GM21576 (cell line): ENCODE measurements around the gene BNIP5.

Experiments used
- ATAC-seq: cut with Tn5 transposase; IDR thresholded peaks from one replicate; pipeline ENCODE4 v1.9.1; 2021; ENCODE audit warnings: mild to moderate bottlenecking, moderate library complexity; ENCODE audit not compliant: unreplicated experiment

Gene BNIP5, protein sequence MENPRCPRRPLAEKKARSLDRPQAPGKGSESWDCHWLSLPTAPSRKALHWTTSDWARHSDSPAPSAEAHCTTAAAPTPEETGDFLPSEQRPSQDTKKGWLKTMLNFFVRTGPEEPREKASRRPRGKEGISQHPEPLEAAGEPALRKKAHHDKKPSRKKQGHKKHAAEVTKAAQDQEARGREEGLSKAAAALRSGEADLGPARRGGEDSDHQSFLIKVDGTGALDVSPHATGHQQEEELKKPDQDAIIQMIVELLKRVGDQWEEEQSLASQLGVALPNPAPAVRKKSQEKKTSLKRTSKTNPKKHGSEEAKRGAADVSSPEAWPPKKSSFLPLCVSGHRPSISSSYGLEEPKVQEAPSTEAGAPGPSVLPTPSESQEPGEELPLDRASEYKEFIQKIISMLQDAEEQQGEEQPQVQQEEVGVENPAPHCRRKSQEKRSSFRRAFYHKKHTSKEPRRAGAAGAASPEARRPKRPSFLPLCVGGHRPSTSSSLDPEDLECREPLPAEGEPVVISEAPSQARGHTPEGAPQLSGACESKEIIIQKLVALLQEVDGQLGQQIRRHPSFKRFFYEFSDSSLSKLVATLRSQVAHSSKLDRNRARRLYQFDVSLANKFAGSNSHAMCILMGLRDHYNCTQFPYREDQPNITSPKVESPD

DNA sequence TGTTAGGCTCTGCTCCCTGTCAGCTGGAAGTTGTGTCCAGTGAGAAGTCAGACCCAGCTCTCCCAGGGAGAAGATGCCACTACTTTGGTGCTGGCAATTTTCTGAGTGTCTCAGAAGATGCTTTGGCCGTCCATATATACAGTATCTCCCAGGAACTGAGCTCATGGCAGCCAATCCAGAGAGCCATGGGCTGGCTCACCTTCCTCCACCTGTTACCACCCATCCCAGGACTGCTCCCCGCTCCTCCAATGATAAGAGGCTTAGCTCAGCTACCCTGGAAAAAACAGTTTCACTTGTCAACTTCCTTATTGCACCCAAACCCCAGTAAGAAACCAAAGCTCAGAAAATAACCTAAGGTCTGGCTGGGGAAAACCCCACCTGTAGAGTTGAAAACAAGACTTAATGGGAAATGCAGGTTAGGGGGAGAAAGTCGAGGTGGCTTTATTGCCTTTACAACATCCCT, at the start of gene BNIP5:
Gene BNIP5 (minus strand): TSS at position 110 of the 463 bp plus-strand sequence. CDS start 6,198 bp downstream, outside the sequence.
- no peak for ATAC-seq

DNA sequence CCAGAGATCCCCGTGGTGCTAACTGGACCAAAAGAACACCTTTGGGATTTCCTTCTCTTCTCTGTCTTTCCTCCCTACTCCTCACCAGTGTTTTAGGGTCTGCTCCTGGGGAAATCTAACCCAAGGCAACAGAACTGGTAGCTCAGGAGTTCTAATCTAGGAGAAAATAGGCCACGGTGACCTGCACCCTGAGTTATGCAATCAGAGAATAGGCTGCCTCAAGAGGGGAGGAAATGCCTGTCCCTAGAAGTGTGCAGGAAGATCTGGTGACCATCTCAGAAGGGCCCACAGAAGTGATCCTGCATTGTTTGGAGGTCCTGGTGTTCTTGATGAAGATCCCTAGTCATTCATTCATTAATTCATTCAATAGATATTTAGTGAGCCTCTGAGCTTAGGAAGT, 47.4 kb upstream of the BNIP5 start:
- ATAC-seq, result no peak

DNA sequence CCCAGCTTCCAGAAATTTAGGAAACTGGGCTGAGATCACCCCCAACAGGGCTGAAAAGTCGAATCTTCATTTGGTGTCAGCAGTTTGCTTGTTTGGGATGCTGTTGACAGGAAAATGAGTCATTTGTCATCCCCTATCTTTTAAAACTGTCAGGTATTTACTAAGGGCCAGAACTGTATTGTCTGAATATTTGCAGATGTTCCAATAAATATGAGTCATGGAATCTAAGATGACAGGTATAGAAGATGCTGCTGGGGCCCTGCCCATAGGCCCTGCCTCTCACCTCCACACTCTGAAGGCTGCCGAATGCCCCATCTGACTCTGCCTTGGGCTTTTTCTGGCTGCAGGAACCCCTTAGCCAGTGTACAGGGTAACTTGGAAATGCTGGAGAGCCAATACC, 46.9 kb upstream of the BNIP5 start:
- ATAC-seq, result no peak

DNA sequence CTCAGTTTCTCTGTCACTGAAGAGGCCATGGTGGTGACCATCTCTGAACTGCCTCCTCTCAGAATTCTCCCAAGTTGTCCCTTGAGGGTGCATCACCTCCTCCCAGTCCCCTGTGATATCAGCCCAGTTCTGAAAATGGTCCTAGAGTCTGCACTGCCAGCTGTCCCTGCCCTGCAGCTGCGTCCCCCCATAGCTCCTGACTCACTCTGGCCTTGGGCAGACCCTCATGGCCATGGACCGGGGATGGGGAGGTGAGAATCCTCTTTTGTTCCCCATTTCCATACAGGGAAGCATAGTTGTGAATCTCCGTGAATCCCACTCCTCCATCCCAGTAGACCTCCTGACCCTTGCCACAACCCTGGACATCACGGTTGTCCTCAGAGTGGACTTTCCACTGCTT, 46.3 kb upstream of the BNIP5 start:
- no peak for ATAC-seq

DNA sequence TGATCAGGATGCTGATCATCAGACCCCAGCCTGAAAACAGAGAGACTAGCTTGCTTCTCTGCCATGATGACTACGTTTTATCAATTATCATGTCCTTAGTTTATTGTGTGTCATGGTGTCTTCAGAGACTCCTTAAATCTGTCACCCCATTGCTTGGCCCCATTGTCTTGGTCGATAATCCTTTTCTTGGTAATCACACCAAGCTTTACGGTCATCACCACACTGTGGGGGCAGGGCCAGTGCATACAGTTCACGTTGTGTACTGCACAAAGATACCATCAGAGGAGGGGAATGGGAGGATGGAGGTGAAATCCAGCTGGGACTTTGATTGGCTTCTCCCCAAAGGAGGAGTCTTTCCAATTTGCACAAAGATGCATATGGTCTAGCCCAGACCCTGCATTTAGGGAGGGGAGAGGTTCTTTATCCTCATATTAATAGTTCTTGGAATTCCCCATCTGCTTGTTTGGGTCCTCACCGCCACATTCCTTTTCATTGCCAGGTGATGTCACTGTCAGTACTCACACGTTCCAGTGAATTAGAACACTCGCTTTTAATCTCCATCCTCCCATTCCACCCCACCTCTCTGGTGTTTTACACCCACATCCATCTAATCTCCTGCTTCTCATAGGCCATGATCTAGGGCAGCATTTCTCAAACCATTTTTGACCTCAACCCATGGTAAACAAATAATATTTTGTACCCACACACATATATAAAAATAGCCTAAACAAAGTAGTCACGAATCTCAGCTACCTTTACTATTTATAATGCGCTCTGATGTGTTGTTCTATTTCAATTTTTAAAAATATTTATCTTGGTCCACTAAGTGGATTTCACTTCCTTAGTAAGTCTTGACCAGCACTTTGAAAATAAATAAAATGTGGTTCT, 45.1 kb upstream of the BNIP5 start:
- no peak for ATAC-seq

DNA sequence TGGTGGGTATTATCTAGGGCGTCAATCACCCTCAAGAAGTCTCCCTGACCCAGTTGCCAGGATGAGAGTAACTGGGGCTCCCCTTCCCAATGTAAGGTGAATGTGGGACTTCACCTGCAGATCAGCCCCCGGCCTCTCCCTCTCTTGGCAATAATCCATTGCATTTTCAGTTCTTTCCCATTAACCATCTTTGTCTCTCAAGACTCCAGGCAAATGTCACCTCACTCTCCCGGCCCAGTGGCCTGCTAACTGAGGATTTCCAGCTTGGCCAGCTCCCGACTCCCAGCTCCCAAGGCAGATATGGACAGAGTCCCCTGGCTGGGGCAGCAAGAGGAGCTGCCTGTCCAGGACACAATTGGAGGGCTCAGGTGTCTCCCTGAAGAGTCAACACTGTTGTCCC, 43.5 kb upstream of the BNIP5 start:
- ATAC-seq, result no peak

DNA sequence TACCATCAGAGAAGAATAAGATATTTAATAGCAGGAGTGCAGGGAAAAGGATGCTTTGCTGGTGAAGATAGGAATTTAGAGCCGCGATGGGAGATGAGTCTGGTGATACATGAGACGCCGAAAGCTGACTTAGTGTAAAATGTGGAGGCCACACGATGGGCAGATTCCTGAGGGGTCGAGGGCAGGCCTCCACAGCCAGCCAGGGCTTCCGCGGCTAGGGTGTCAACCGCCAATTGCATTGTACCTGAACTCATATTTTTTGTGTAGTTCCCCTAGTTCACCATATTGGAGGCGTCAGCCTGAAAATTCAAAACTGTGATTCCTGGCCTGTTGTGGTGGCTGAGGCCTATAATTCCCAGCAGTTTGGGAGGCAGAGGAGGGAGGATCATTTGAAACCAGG, 42.2 kb upstream of the BNIP5 start:
- ATAC-seq, result no peak

DNA sequence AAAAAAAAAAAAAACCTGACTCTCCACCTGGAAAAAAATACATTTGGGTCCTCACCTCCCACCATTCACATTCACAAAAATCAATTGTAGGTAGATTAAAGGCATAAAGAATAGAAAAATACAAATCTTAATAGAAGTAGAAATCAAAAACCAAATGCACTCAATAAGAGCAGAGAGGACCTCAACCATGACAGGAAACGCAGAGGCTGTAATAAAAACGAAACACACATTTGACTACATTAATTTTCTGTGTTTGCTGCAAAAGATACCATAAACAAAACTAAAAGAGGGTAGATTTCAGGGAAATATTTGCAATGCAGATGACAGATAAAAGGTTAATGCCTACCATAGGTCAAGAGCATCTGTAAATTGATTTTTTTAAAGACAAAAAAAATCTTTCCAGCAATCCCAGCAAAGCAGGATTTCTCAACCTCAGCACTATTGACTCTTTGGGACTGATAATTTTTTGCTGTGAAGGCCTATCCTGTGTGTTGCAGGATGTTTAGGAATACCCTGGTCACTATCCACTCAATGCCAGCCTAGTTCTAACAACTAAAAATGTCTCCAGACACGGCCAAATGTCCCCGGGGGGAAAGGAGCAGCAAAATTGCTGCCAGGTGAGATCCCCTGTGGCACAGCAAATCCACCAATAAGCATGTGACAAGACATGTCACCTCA, 41.7 kb upstream of the BNIP5 start:
- no peak for ATAC-seq

DNA sequence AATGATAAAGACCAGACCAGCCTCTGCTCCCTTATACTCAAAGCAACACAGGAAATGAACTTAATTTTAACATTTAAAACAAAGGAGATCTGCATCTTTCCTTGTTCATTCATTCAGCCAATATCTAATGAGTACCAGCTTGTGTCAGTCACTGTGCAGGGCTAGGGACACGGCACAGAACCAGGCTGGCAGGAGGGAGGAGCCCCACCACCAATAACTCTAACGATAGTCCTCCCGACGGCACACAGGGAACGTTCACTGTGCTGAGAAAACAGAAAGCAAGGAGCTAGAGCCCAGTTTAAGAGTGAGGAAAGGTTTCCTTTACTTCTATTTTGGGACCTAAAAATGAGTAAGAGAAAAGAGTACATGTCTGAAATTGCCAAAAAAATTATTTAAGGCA, 40.9 kb upstream of the BNIP5 start:
- no peak for ATAC-seq

DNA sequence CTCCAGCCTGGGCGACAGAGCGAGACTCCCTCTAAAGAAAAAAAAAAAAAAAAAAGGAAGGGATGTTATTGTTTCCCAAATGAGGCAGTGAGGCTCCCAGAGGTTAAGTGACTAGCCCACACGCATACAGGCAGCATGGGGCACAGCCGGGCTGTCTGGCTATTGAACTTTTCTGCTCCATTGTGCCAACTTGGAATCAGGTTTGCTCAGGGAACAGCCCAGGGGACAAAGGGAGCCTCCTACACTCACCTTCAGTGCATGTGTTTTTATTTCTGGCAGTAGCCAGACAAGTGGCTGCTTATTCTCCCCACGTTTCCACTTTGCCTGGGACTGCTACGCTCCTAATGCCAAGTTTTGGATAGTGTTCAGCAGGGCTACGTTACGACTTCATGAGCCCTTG, 40.1 kb upstream of the BNIP5 start:
- ATAC-seq, result no peak

DNA sequence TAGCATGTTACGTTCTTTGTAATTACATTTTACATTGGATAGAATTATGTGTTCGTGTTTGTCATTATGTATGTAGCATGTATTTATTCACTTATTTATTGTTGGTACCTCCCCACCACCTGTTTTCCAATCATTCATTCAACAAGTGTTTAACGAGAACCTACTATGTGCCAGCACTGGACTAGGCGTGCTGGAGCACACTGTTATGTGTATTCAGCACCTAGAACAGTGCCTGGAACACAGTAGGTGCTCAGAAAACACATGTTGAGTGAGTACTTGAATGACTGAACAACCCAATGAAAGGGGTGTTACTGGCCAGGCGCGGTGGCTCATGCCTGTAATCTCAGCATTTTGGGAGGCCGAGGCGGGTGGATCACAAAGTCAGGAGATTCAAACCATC, 39.5 kb upstream of the BNIP5 start:
- ATAC-seq, result no peak

DNA sequence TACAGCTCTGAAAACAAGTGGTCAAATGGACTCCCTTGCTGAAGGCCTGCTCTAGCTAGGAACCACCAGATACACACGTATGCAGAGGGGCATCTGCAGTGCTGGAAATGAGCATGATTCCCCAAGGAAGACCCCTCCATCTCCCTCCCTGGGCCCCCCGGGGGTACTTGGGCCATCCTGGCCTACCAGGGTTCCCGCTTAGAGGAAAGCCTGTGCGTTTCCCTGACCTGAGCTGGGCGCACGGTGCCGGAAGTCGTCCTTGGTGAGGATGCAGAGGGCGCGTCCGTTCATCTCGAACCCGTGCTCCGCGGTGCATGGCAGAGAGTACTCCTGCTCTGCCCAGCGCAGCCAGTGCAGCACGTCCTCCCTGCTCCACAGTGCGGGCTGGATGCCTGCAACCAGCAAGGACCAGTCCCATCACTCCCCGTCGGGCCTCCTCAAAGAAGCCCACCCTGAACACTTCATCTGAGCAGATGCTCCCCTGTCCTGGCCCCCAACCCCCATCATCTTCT, 39.0 kb upstream of the BNIP5 start:
- no peak for ATAC-seq

DNA sequence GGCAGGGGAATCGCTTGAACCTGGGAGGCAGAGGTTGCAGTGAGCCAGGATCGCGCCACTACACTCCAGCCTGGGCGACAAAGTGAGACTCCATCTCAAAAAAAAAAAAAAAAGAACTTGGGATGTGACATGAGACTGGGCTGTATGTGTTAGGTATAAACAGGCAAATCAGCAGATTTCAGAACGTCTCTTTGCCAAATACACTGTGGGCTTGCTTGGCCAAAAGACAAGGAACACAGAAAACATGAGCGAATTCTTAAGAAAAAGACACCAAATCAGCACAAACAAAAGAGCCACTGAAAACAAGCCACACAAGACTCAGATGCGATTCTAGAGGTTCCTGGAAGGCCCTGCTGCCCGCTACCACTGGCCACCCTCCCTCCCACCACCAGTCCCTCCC, 38.3 kb upstream of the BNIP5 start:
- ATAC-seq, result no peak

DNA sequence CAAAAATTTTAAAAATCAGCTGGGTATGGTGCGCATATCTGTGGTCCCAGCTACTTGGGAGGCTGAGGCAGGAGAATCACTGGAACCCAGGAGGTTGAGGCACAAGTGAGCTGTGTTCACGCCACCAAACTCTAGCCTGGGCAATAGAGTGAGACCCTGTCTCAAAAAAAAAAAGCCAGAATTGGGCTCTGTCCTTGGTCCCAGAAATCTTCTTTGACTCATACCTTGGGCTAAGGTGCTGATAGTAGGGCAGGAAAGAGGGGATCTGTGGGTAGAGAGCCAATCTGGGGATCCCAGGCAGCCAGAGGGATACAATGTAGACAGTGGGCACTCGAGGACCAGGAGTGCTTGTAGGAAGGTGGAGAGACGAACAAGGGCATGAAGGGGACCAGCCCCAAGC, 37.5 kb upstream of the BNIP5 start:
- no peak for ATAC-seq

DNA sequence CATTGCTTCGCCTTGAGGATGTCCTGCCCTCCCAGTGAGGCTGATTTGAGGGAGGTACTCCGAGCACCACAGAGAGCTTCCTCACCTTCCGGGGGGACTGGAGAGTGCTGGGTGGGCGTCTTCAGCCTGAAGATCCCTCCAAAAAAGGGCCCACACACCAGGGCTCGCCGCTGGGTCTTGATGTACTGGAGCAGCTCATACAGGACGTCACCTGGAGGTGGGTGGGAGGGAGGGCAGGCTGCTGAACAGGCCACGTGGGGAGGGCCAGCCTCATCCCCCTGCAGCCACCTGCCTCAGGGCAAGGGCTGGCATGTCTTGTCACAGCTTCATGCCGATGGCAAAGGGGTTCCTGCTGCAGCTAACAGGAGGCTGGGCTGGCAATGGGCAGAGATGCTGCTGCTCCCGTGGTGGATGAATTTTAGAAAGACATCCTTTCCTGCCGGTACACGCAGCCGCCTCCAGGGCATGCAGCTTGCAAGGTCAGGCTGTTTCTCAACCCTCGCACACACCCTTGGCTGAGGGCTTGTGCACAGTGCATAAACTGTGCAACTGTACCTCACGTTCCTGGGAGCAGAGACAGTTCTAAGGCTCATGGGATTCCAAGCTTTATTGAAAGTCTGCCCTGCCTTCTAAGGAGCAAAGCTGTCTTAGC, 36.8 kb upstream of the BNIP5 start:
- ATAC-seq, result no peak

DNA sequence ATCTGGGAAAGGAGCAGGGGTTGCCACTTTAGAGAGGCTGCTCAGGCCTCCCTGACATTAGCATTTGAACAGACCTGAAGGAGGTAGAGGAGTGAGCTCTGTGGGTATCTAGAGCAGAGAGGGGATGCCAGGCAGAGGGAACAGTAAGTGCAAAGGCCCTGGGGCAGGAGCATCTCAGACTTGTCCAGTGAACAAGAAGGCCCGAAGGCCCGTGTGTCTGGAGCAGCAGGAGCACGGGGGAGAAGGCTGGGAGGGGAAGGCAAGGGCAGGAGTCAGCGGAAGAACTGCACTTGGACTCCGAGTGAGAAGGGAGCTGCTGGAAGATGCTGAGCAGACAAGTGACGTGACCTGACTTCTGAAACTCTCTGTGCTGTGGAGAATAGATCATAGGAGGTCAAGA, 35.4 kb upstream of the BNIP5 start:
- ATAC-seq, result no peak

DNA sequence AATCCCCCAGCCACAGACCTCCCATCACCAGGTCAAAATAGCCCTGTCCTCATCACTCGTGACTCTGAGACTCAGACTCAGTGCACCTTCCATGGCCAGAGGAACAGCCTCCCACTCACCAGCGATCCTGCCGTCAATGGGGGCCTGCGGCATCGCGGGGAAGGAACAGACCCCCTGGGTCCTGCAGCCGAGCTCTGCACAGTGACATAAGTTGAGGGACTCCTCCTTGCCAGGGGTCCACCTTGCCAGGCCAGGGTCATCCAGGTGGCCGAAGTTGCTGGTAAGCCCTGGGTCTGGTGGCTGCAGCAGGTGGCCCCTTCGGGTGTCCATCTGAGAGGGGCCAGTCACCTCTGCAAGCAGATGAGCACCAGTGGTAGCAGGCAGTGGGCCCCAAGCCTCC, 34.5 kb upstream of the BNIP5 start:
- no peak for ATAC-seq

DNA sequence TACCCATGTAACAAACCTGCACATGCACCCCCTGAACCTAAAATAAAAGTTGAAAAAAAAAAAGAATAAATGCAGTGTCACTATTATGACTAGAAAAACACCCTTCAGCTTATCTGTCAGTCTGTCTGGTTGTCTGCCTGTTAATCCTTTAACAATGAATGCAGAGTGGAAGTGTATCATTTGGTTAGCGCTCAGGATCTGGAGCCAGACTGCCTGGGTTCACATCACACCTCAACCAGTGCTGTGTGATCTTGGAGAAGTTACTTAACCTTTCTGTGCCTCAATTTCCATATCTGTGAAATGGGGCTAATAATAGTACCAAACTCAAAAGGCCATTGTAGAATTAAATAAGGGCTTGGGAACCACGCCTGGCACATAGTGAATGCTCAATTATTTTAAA, 34.0 kb upstream of the BNIP5 start:
- ATAC-seq, result no peak

DNA sequence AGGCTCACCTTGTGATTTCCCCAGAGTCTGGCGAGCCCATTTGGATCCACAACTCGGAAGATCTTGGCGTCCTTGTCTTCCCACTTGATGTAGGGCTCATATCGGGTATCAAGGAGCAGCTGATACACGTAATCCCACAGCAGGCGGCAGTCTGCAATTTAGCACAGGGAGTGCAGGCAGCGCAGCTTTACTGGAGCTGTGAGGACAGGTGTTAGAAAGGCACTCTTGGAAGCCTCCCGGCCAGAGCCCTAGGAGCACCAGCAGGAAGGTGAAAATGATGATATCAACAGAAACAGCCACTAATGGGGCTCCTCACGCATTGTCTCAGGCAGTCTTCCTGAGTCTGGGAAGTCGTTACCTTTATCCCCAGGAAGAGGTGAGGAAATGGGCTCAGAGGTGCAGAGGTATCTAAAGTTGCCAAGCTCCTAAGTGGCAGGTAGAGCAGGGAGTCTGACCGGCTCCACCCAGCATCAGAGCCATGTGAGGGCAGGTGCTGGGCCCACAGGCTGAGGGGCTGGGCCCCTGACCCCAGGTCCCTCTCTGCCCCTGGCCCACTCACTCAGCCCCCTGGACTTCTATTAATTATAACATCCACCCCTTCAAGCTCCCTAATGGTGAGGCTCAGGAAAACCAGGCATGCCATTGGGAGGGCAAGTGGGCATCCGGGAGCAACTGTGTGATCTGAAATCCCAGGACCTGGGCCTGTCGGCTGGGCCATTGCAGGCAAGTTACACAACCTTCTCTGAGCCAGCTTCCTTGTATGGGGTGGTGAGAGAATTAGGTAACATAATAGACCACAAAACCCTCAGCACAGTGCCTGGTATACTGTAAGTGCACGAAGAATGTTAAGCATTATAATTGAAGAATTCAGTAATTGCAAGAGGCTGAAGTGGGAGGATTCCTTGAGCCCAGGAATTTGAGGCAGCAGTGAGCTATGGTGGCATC, 32.5 kb upstream of the BNIP5 start:
- no peak for ATAC-seq
